Smooth muscle cell (in vitro differentiated cells): ENCODE measurements around the gene CCDC3. TPM values are rescaled to one million over a fixed set of nuclear protein-coding genes. Genes with fewer than 3 reads are reported as not detected.

Experiments used
- DNase-seq: peaks from one replicate; lab custom pipeline; 2025; ENCODE audit not compliant: unreplicated experiment; lab: John Stamatoyannopoulos, UW
- H2AFZ ChIP-seq: fragments of 200-600 bp; sonication (generic); 2 replicates; pipeline ENCODE4 v1.6.0; 2016; ENCODE audit warnings: antibody characterized with exemption, low read depth, mild to moderate bottlenecking
- H3F3A ChIP-seq: fragments of 200-600 bp; sonication (generic); 2 replicates; pipeline ENCODE4 v1.6.0; 2017; ENCODE audit warnings: antibody characterized with exemption, low read depth
- H3K27ac ChIP-seq: fragments of 200-600 bp; sonication (generic); 2 replicates; pipeline ENCODE4 v1.5.1; 2016; ENCODE audit warnings: low read depth, mild to moderate bottlenecking
- H3K27me3 ChIP-seq: fragments of 200-600 bp; sonication (generic); 2 replicates; pipeline ENCODE4 v1.6.1; 2016; ENCODE audit warnings: low read depth, mild to moderate bottlenecking
- H3K36me3 ChIP-seq: fragments of 200-600 bp; sonication (generic); 2 replicates; pipeline ENCODE4 v1.5.1; 2016; ENCODE audit warnings: low read depth
- H3K4me1 ChIP-seq: fragments of 200-600 bp; sonication (generic); 2 replicates; pipeline ENCODE4 v1.5.1; 2016; ENCODE audit warnings: low read depth
- H3K4me2 ChIP-seq: fragments of 200-600 bp; sonication (generic); 2 replicates; pipeline ENCODE4 v1.6.0; 2016; ENCODE audit warnings: mild to moderate bottlenecking
- H3K4me3 ChIP-seq: fragments of 200-600 bp; sonication (generic); 2 replicates; pipeline ENCODE4 v1.5.1; 2016; ENCODE audit warnings: mild to moderate bottlenecking
- H3K79me2 ChIP-seq: fragments of 200-600 bp; sonication (generic); 2 replicates; pipeline ENCODE4 v1.6.0; 2016; ENCODE audit warnings: low read depth, mild to moderate bottlenecking
- H3K9ac ChIP-seq: fragments of 200-600 bp; sonication (generic); 2 replicates; pipeline ENCODE4 v1.6.0; 2016; ENCODE audit warnings: low read depth
- H3K9me3 ChIP-seq: fragments of 200-600 bp; sonication (generic); replicated peaks from 2 replicates; pipeline ENCODE4 v1.5.1; 2016; ENCODE audit warnings: low read depth
- H4K20me1 ChIP-seq: fragments of 200-600 bp; sonication (generic); 2 replicates; pipeline ENCODE4 v1.6.0; 2016; ENCODE audit warnings: low read depth
- WGBS: methylation state at CpG from one replicate; pipeline ENCODE4 v1.1.7; 2016; ENCODE audit warnings: low lambda C conversion rate; 5-methylcytosine and 5-hydroxymethylcytosine counted together
- polyA plus RNA-seq: library from polyadenylated mRNA; unstranded; fragments of >200 nt; fragmentation: Nextera tagmentation; extraction: Ambion mirVana; gene quantifications from 2 replicates; pipeline ENCODE4 v1.2.1, GENCODE V29; 2016
- total RNA-seq: library from RNA; depleted of rRNA; stranded (reverse); fragments of >200 nt; gene quantifications from 2 replicates; pipeline ENCODE4 v1.2.3, GENCODE V29; 2014
- TF ChIP-seq, protein P1 (sequence below): fragments of 200-600 bp; sonication (generic); IDR thresholded peaks from 2 replicates; pipeline ENCODE4 v1.5.1; 2017; ENCODE audit warnings: borderline replicate concordance, mild to moderate bottlenecking, antibody characterized with exemption; ENCODE audit not compliant: insufficient read depth, poor library complexity, severe bottlenecking

Gene CCDC3
- total and polyA plus RNA-seq, 2 experiments from 2014 or later = 39.2 to 46.0 TPM

DNA sequence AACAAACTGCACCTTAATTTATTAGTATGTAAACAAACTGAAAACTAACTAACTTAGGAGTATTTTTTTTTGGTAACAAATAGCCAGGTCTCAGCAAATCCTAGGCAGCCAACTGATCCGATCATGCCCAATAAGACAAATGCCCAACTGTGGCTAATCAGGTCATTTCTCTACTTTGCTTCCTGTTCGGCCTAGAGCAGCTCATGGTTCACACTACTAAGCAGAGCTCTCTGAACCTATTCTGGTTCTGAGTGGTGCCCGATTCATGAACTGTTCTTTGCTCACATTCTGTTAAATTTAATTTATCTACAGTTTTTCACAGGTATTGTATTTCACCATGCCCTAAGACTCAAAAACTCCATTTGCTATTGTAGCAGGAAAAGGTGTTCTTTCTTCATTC lies 55.1 kb downstream of the CCDC3 start:
- H3K27me3 ChIP-seq = no peaks in the 10 kb centered on the region
- 89% methylated on average over 3 of the region's 3 CpGs for WGBS
- H3K4me2 ChIP-seq = peak overlapping the region; percentile 38
- H3K4me1 ChIP-seq = peaks cover 9% of the 10 kb centered on the region
- H3K9ac ChIP-seq = no peak overlapping the region
- no peaks in the 10 kb centered on the region for H3K9me3 ChIP-seq
- H4K20me1 ChIP-seq = no peaks in the 10 kb centered on the region
- no peak overlapping the region for H2AFZ ChIP-seq
- H3F3A ChIP-seq = peaks cover 9% of the 10 kb centered on the region
- no peak for DNase-seq
- no peaks in the 10 kb centered on the region for H3K79me2 ChIP-seq
- TF ChIP-seq, protein P1, sequence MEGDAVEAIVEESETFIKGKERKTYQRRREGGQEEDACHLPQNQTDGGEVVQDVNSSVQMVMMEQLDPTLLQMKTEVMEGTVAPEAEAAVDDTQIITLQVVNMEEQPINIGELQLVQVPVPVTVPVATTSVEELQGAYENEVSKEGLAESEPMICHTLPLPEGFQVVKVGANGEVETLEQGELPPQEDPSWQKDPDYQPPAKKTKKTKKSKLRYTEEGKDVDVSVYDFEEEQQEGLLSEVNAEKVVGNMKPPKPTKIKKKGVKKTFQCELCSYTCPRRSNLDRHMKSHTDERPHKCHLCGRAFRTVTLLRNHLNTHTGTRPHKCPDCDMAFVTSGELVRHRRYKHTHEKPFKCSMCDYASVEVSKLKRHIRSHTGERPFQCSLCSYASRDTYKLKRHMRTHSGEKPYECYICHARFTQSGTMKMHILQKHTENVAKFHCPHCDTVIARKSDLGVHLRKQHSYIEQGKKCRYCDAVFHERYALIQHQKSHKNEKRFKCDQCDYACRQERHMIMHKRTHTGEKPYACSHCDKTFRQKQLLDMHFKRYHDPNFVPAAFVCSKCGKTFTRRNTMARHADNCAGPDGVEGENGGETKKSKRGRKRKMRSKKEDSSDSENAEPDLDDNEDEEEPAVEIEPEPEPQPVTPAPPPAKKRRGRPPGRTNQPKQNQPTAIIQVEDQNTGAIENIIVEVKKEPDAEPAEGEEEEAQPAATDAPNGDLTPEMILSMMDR = no peak
- H3K4me3 ChIP-seq = no peak overlapping the region
- H3K36me3 ChIP-seq = no peaks in the 10 kb centered on the region
- H3K27ac ChIP-seq = peak overlapping the region; percentile 74

DNA sequence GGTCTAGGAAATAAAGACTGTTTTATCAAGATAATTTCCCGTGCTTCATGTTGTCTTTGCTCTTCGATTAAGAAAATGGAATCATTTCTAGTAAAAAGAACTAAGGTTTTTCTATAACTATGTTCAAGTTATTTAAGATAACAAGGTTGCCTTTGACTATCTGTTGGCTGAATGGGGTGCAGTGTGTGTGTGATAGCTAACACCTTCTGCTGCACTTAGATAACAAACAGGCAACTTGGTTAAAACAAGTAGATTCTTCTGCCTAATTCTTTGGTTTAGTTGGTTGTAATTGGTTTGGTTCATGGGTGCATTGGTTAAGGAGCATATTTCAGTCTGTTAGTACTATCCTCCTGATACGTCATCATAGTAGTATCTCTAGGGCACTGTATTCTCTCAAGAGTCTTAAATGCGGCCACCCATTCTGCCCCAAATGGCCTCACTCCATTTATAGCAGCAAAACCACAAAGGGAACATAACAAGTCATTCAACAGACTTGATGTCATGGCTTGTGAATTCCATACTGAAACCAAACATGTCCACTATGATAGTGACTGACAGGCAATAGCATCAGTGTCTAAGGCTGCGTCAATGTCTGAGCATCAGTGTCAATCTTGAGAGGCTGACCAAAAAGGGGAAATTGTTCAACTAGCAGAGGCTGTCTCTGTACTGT lies 55.7 kb downstream of the CCDC3 start:
- Histone ChIP-seq H3K9ac (no peak overlapping the region), H3K27me3 (no peaks in the 10 kb centered on the region), H3K4me1 (peaks cover 9% of the 10 kb centered on the region), H3K4me3 (no peak overlapping the region), H4K20me1 (no peaks in the 10 kb centered on the region), H3K4me2 (peak overlapping the region; percentile 38), H3K9me3 (no peaks in the 10 kb centered on the region), H3K27ac (peak overlapping the region; percentile 74), H2AFZ (no peak overlapping the region), H3K79me2 (no peaks in the 10 kb centered on the region), H3K36me3 (no peaks in the 10 kb centered on the region), H3F3A (peaks cover 9% of the 10 kb centered on the region)
- TF ChIP-seq, protein P1 = no peak
- DNase-seq = no peak
- 48% methylated on average over 5 of the region's 5 CpGs for WGBS

DNA sequence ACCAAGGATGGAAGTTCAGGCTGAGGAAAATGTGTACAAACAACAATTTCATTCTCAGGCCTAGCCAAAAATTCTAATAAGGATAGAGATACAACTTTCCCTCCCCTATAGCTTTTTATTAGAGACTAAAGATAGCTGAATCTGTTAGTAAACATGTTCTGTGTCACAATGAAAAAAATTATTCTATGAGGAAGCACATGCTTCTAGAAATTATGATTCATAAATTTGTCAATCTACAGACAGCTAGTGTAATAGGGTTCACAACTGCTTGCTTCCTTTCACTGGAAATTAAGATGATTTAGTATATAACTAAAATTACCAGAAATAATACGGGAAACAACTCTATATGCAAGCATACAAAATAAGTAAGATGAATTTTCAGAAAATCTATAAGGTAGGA lies 56.6 kb downstream of the CCDC3 start:
- no peaks in the 10 kb centered on the region for H3K36me3 ChIP-seq
- no peaks in the 10 kb centered on the region for H3K27me3 ChIP-seq
- no peak overlapping the region for H2AFZ ChIP-seq
- TF ChIP-seq, protein P1 = no peak
- H3K9me3 ChIP-seq = no peaks in the 10 kb centered on the region
- H3K79me2 ChIP-seq = no peaks in the 10 kb centered on the region
- H3K9ac ChIP-seq = no peak overlapping the region
- H3K4me1 ChIP-seq = peaks cover 9% of the 10 kb centered on the region
- H3K4me3 ChIP-seq = no peak overlapping the region
- H3K27ac ChIP-seq = peak overlapping the region; percentile 74
- no peak overlapping the region for H3K4me2 ChIP-seq
- no peak for DNase-seq
- WGBS = 100% methylated on average over 1 of the region's 1 CpG
- no peaks in the 10 kb centered on the region for H4K20me1 ChIP-seq
- H3F3A ChIP-seq = peaks cover 9% of the 10 kb centered on the region

DNA sequence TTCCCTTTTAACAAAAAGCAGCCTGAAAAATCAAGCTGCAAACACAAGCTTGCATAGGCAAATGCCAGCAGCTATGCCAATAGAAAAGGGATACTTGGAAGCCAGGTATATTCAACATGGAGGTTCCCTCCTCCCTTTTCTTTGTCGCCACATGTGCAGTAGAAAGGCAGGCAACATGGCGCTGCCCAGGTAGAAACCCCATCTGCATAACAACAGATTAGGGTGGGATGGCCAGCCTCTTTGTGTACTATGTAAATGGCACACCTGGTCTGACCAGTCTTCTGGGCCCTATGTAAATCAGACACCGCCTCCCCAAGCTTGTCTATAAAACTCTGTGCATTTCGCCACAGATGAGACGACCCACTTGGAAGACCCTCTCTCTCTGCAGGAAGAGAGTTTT lies 58.1 kb downstream of the CCDC3 start:
- no peaks in the 10 kb centered on the region for H3K9me3 ChIP-seq
- DNase-seq = no peak
- H3K27me3 ChIP-seq = no peaks in the 10 kb centered on the region
- no peak overlapping the region for H3K4me2 ChIP-seq
- H3K27ac ChIP-seq = no peak overlapping the region
- H3K4me3 ChIP-seq = no peak overlapping the region
- H3F3A ChIP-seq = peaks cover 9% of the 10 kb centered on the region
- WGBS = 88% methylated on average over 5 of the region's 5 CpGs
- H3K36me3 ChIP-seq = no peaks in the 10 kb centered on the region
- TF ChIP-seq, protein P1 = no peak
- H2AFZ ChIP-seq = no peak overlapping the region
- H3K9ac ChIP-seq = no peak overlapping the region
- H4K20me1 ChIP-seq = no peaks in the 10 kb centered on the region
- H3K79me2 ChIP-seq = no peaks in the 10 kb centered on the region
- H3K4me1 ChIP-seq = peaks cover 9% of the 10 kb centered on the region
